Endodermal cell (in vitro differentiated cells): ENCODE data around the gene ANXA4. TPM values are rescaled to one million over a fixed set of nuclear protein-coding genes. Genes with fewer than 3 reads are reported as not detected.

ENCODE experiments used
- DNase-seq: peaks from one replicate; pipeline ENCODE4 v3.0.0-alpha.2; 2017
- H3K27ac ChIP-seq: 2 replicates; pipeline ENCODE4 v1.5.1; 2013; ENCODE audit warnings: mild to moderate bottlenecking, low read depth, low read length, moderate library complexity
- H3K27me3 ChIP-seq: 2 replicates; pipeline ENCODE4 v1.6.1; 2013; ENCODE audit warnings: mild to moderate bottlenecking, low read length, moderate library complexity; ENCODE audit not compliant: insufficient read depth, control insufficient read depth, poor library complexity, severe bottlenecking
- H3K36me3 ChIP-seq: 2 replicates; pipeline ENCODE4 v1.7.0; 2013; ENCODE audit warnings: mild to moderate bottlenecking, low read length, moderate library complexity; ENCODE audit not compliant: control insufficient read depth, insufficient read depth
- H3K4me1 ChIP-seq: one replicate; pipeline ENCODE4 v1.7.0; 2013; ENCODE audit warnings: low read length; ENCODE audit not compliant: control insufficient read depth, insufficient read depth
- H3K4me3 ChIP-seq: 2 replicates; pipeline ENCODE4 v1.5.1; 2013; ENCODE audit warnings: mild to moderate bottlenecking, low read length, moderate library complexity
- H3K9ac ChIP-seq: 2 replicates; pipeline ENCODE4 v1.6.1; 2013; ENCODE audit warnings: mild to moderate bottlenecking, low read length, moderate library complexity; ENCODE audit not compliant: poor library complexity, severe bottlenecking; ENCODE audit errors: extremely low read depth
- H3K9me3 ChIP-seq: 2 replicates; pipeline ENCODE4 v1.6.1; 2013; ENCODE audit warnings: mild to moderate bottlenecking, low read length, moderate library complexity; ENCODE audit not compliant: control insufficient read depth
- H3K27ac Mint-ChIP-seq: 2 replicates; pipeline ENCODE4 v1.8.0; 2020; ENCODE audit warnings: mixed read lengths
- H3K27me3 Mint-ChIP-seq: 2 replicates; pipeline ENCODE4 v1.8.0; 2021; ENCODE audit warnings: mild to moderate bottlenecking, mixed read lengths; ENCODE audit not compliant: insufficient read depth
- H3K36me3 Mint-ChIP-seq: 2 replicates; pipeline ENCODE4 v1.8.0; 2020; ENCODE audit warnings: low read depth, mixed read lengths
- H3K4me1 Mint-ChIP-seq: 2 replicates; pipeline ENCODE4 v1.8.0; 2020; ENCODE audit warnings: mixed read lengths
- H3K4me3 Mint-ChIP-seq: 2 replicates; pipeline ENCODE4 v1.8.0; 2020; ENCODE audit warnings: mild to moderate bottlenecking, moderate library complexity, mixed read lengths
- H3K9me3 Mint-ChIP-seq: 2 replicates; pipeline ENCODE4 v1.8.0; 2020; ENCODE audit warnings: mild to moderate bottlenecking, mixed read lengths
- WGBS, 2 experiments: methylation state at CpG; one replicate each; pipeline versions ENCODE4 v1.1.5 to v1.1.7; 2013; ENCODE audit warnings: missing lambda C conversion rate in 2 of 2, mixed read lengths in 1 of 2; ENCODE audit not compliant: insufficient coverage in 1 of 2, insufficient read length in 1 of 2; 5-methylcytosine and 5-hydroxymethylcytosine counted together
- total RNA-seq, 2 donors: library from RNA; stranded (reverse); fragmentation: NEBNext Ultra II Directional in 1 of 2; extraction: Animal tissue kit (Norgen Biotek cat#: 25700) in 1 of 2; gene quantifications; 2 replicates in 1 of 2; 3 replicates in 1 of 2; pipeline ENCODE4 v1.2.1, GENCODE V29; 2021
- TF ChIP-seq, protein P1 (sequence below): fragments of 200-600 bp; sonication (generic); conservative IDR thresholded peaks from 2 replicates; pipeline ENCODE4 v1.5.0; 2021; ENCODE audit warnings: antibody characterized with exemption, mild to moderate bottlenecking

Gene ANXA4
- total RNA-seq, 2 donors from 2014 or later, result 18.0 to 21.4 TPM

- WGBS, 2 experiments, result 62 to 68% methylated on average over 12 to 13 of the region's 13 CpGs
- Histone ChIP-seq H3K9me3 (no peaks in the 10 kb centered on the region), H3K9ac (no peak overlapping the region), H3K27ac (peak overlapping the region; percentile 79), H3K4me1 (no peaks in the 10 kb centered on the region), H3K36me3 (no peaks in the 10 kb centered on the region), H3K4me3 (no peak overlapping the region), H3K27me3 (no peaks in the 10 kb centered on the region)
- Mint-ChIP-seq H3K4me3 (no peak overlapping the region), H3K36me3 (no peaks in the 10 kb centered on the region), H3K27ac (peak overlapping the region; percentile 10), H3K4me1 (peaks cover 11% of the 10 kb centered on the region), H3K27me3 (peaks cover 6% of the 10 kb centered on the region), H3K9me3 (no peaks in the 10 kb centered on the region)
- DNase-seq, result no peak
- TF ChIP-seq, protein P1, sequence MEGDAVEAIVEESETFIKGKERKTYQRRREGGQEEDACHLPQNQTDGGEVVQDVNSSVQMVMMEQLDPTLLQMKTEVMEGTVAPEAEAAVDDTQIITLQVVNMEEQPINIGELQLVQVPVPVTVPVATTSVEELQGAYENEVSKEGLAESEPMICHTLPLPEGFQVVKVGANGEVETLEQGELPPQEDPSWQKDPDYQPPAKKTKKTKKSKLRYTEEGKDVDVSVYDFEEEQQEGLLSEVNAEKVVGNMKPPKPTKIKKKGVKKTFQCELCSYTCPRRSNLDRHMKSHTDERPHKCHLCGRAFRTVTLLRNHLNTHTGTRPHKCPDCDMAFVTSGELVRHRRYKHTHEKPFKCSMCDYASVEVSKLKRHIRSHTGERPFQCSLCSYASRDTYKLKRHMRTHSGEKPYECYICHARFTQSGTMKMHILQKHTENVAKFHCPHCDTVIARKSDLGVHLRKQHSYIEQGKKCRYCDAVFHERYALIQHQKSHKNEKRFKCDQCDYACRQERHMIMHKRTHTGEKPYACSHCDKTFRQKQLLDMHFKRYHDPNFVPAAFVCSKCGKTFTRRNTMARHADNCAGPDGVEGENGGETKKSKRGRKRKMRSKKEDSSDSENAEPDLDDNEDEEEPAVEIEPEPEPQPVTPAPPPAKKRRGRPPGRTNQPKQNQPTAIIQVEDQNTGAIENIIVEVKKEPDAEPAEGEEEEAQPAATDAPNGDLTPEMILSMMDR, result no peak
Observed at GRCh38 chr2:69716555-69717120, 25.3 kb upstream of the ANXA4 start.

- H3K36me3 ChIP-seq, result no peaks in the 10 kb centered on the region
- Mint-ChIP-seq H3K27me3 (peaks cover 6% of the 10 kb centered on the region), H3K9me3 (no peaks in the 10 kb centered on the region), H3K4me1 (peaks cover 11% of the 10 kb centered on the region), H3K36me3 (no peaks in the 10 kb centered on the region), H3K27ac (no peak overlapping the region), H3K4me3 (no peak overlapping the region)
- H3K9ac ChIP-seq, result no peak overlapping the region
- H3K4me1 ChIP-seq, result no peaks in the 10 kb centered on the region
- no peaks in the 10 kb centered on the region for H3K9me3 ChIP-seq
- peak overlapping the region; percentile 79 for H3K27ac ChIP-seq
- no peaks in the 10 kb centered on the region for H3K27me3 ChIP-seq
- H3K4me3 ChIP-seq, result no peak overlapping the region
- DNase-seq, result no peak
- WGBS, 2 experiments, result 88 to 91% methylated on average over 2 of the region's 2 CpGs
- TF ChIP-seq, protein P1, result no peak
Observed at GRCh38 chr2:69717186-69717585, 24.7 kb upstream of the ANXA4 start.

GRCh38 chr2:69717861-69718273, 24.1 kb upstream of the ANXA4 start:
- no peaks in the 10 kb centered on the region for H3K27me3 ChIP-seq
- WGBS, 2 experiments, result 0 to 56% methylated on average over 1 to 2 of the region's 2 CpGs
- no peaks in the 10 kb centered on the region for H3K36me3 ChIP-seq
- Mint-ChIP-seq H3K4me1 (peaks cover 11% of the 10 kb centered on the region), H3K27me3 (peaks cover 6% of the 10 kb centered on the region), H3K36me3 (no peaks in the 10 kb centered on the region), H3K9me3 (no peaks in the 10 kb centered on the region), H3K27ac (no peak overlapping the region), H3K4me3 (no peak overlapping the region)
- no peaks in the 10 kb centered on the region for H3K9me3 ChIP-seq
- TF ChIP-seq, protein P1, result no peak
- peak; percentile 75 for DNase-seq
- H3K27ac ChIP-seq, result peak overlapping the region; percentile 79
- H3K4me3 ChIP-seq, result no peak overlapping the region
- no peaks in the 10 kb centered on the region for H3K4me1 ChIP-seq
- H3K9ac ChIP-seq, result no peak overlapping the region
